Heart left ventricle (tissue), 13 donors: ENCODE measurements around the gene CEP20.

Experiments used
- POLR2A ChIP-seq, 2 donors: fragments of 450-650 bp; IDR thresholded peaks; one replicate each; pipeline ENCODE4 v1.6.1; 2017; ENCODE audit warnings: antibody characterized with exemption in 2 of 2, mild to moderate bottlenecking in 2 of 2, moderate library complexity in 2 of 2
- TF ChIP-seq, protein P1 (sequence below), 12 donors: fragments of 200-600 bp; sonication (generic) in 4 of 12; IDR thresholded peaks; one replicate each; pipeline versions ENCODE4 v1.5.0 to v1.8.0; 2018 to 2022; ENCODE audit warnings: antibody characterized with exemption in 12 of 12, mild to moderate bottlenecking in 5 of 12
- donor health status: ischemic (EF 13 %, LVEDD 7.1; RV severe dilation, severe dysfunction).
- donor health status: DM: no; HTN: yes; CAD: no.
- donor health status: DM: no; HTN: no; CAD: no.
- donor health status: ischemic (EF 25% LVEDD 6.9; RV normal size, moderate dysfunction).
- donor health status: ischemic (EF 25% LVEDD 5.7; RV mildly dilated, moderate dysfunction).
- donor health status: ischemic (EF 35%, LVEDD 5.7; RV mildly dilated, moderate dysfunction).
- donor health status: nonischemic (EF 11% LVEDD 7.7; RV severe dilation, severe dysfunction).
- donor health status: DM: yes; HTN: yes; CAD: no.
- donor health status: PGD.
- donor health status: ischemic (EF 29% LVEDD 5.4; RV normal size, mild dysfunction).
- donor health status: nonischemic (EF 23%, LVEDD 6.1; RV moderate dilation, normal function).

DNA sequence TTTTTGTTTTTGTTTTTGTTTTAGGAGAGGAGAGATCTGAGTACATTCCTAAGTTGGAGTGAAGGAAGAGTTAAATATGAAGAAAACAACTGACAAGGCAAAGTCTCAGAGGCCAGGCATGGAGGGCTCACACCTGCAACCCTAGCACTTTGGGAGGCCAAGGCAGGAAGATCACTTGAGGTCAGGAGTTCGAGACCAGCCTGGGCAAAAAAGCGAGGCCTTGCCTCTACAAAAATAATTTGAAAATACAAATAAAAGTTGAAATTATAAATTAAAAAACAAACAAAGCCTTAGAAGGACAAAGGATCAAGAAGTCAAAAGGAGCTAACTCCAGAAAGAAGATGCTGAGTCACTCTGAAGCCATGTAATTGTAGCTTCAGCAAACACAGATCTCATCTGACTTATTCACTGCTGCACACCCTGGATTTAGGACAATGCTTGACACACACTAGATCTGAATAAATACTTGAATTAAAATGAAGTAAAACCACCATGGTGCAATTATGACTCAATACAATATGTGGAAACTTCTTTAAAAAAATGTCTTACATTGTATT is 9.1 kb downstream of the CEP20 start:
- TF ChIP-seq, protein P1, sequence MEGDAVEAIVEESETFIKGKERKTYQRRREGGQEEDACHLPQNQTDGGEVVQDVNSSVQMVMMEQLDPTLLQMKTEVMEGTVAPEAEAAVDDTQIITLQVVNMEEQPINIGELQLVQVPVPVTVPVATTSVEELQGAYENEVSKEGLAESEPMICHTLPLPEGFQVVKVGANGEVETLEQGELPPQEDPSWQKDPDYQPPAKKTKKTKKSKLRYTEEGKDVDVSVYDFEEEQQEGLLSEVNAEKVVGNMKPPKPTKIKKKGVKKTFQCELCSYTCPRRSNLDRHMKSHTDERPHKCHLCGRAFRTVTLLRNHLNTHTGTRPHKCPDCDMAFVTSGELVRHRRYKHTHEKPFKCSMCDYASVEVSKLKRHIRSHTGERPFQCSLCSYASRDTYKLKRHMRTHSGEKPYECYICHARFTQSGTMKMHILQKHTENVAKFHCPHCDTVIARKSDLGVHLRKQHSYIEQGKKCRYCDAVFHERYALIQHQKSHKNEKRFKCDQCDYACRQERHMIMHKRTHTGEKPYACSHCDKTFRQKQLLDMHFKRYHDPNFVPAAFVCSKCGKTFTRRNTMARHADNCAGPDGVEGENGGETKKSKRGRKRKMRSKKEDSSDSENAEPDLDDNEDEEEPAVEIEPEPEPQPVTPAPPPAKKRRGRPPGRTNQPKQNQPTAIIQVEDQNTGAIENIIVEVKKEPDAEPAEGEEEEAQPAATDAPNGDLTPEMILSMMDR (IDR thresholded peaks at IDR 0.05), result no peak
- no peak for TF ChIP-seq POLR2A (IDR thresholded peaks at IDR 0.05)
